ACHN (cell line): Measurements from ENCODE around the gene PHYKPL.
"Not testable (repeated sequence)": the region's sequence is repeated elsewhere in the genome, so short reads cannot be mapped to it uniquely, and the experiment has no call there.

ENCODE experiments used
- DNase-seq: peaks from one replicate; pipeline ENCODE4 v3.0.0-alpha.2; 2015
- in situ Hi-C: cut with HindIII; loops from 2 replicates; pipeline ENCODE4 v1.10.0; 2017; ENCODE audit warnings: low sequenced_read_pairs, low pct_ligation_motif_present, low pct_unique_long_range_greater_than_20kb

The PHYKPL gene

DNA sequence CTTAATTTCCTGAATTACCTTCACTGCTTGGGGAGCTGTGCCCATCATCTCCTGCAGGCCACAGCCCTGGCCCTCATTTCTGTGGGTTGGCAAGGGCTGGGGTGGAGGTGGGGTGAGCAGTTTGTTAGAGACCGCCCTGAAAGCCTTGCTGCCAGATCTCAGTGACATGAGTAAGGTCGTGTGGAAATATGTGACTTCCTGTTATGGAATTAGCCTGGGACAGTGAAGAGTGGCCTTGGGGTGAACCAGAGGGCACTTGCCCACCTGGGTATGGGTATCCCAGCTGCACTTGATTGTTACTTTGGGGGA lies 30.7 kb downstream of the PHYKPL start:
- no peak for DNase-seq
- in situ Hi-C loops: no loop called here

DNA sequence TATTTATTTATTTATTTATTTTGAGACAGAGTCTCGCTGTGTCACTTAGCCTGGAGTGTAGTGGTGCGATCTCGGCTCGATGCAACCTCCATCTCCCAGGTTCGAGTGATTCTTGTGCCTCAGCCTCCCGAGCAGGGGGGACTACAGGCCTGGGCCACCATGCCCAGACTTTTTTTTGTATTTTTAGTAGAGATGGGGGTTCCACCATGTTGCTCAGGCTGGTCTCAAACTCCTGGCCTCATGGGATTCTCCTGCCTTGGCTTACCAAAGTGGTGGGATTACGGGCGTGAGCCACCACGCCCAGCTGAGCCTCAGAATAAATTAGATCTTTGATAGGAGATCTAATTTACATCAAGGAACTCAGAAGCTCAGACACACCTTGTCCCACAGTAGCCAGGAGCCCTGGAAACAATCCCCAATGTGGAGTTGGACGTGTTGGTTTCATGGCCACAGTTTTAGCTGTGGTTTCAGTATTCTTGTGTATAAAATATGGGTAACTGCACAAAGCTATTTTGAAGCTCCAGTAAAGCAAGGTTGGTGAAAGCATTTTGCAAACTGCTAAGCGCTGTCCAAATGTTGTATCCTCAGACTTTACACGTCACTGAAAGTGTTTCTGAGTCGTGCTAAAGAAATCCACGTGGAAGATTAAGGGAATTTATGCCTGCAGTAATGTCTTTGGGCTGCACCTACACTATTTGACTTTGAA lies 31.2 kb downstream of the PHYKPL start:
- peak; percentile 24 for DNase-seq

DNA sequence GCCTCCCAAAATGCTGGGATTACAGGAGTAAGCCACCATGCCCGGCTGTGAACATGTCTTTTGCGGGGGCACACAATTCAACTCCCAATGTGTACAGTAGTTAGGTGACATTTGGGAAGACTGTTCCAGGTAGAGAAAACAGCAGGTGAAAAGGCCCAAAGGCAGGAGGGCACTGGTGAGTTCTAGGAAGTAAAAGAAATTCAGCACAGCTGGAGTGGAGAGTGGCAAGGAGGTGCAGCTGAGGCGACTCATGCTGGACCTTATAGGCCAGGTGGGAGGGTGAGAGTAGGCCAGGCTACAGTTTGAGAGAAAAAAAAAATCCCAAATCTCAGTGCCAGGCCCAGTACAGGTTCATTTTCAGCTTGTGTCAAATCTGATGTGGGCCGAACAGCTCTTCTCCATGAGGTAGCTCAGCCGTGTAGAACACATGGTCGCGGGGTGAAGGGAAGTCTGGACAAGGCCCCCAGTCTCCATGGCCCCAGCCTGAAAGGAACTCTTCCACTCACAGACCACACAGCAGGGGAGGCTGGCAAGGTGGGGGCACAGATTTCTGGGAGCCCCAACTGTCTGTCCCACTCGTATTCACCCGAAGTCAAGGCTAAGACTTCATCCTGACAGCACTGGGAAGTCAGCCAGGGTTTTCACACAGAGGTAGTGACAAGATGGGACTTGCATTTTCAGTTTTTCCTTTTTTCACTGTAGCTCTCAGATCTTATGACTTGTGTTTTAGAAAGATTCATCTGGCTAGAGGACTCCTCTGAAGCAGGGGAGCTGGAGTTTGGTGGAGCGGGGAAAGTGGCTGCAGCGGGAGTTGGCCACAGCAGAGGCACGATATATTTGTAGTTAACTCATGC lies 32.8 kb downstream of the PHYKPL start:
- in situ Hi-C loops: no loop called here
- DNase-seq: no peak

More for the DNA sequence above, 31.2 kb downstream of the PHYKPL start:
- in situ Hi-C loops: no loop called here

DNA sequence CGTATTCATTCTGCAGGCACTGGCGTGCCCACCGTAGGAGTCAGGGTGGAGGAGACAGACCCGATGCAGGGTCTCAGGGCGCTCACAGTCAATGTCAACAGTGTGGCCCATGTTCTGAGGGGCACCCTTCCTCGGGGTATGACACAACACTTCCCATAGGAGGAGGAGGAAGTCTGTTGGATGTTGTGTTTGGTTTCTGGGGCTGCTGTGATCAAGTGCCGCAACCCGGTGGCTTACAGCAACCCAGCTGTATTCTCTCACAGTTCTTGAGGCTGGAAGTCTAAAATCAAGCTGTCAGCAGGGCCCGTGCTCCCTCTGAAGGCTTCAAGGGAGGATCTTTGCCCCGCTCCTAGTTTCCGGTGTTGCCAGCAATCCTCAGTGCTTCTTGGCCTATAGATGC lies 33.9 kb downstream of the PHYKPL start:
- in situ Hi-C loops: no loop called here
- no peak for DNase-seq

DNA sequence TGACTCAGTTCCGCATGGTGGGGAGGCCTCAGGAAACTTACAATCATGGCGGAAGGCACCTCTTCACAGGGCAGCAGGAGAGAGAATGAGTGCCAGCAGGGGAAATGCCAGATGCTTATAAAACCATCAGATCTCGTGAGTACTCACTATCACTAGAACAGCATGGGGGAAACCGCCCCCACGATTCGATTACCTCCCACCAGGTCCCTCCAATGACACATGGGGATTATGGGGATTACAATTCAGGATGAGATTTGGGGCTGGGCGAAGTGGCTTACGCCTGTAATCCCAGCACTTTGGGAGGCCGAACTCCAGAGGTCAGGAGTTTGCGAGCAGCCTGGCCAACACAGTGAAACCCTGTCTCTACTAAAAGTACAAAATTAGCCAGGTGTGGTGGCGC lies 34.5 kb downstream of the PHYKPL start:
- DNase-seq, in situ Hi-C loops: not testable (repeated sequence)

DNA sequence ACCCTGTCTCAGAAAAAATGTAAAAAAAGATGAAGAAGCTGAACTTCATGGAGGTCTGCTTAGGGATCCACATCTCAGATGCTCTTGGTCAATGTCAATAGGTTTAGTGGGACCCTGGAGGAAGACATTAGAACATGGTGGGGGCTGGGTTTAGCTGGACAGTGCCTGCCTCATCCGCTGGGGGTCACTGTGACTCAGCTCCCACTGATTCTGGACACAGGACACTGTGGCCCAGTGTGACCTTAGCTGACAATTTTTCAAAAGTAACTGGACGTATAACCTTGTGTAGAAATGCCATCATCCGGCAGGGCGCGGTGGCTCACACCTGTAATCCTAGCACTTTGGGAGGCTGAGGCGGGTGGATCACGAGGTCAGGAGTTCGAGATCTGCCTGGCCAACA lies 35.6 kb downstream of the PHYKPL start:
- in situ Hi-C loops: no loop called here
- DNase-seq: no peak

DNA sequence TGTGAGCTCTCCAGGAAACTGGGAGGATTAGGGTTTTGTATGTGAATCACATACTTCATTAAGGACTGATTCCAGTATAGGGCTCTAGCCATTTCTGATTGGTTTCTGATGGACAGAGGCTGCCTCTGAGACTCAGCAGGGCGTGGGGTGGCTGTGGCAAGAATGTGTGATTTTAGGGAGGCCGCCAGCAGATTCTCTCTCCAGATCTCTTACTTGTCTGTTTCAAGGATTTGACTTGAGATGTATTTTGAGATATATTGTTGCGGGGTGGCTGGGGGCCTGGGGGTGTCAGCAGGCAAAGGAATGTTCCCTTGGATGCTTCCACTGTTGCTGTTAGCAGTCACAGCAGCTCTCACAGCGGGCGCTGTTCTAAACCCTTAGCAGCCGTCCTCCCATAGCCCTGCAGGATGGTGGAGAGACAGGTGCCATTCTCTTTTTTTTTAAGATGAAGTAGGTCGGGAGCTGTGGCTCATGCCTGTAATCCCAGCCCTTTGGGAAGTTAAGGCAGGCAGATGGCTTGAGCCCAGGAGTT lies 36.3 kb downstream of the PHYKPL start:
- in situ Hi-C loops: no loop called here

DNA sequence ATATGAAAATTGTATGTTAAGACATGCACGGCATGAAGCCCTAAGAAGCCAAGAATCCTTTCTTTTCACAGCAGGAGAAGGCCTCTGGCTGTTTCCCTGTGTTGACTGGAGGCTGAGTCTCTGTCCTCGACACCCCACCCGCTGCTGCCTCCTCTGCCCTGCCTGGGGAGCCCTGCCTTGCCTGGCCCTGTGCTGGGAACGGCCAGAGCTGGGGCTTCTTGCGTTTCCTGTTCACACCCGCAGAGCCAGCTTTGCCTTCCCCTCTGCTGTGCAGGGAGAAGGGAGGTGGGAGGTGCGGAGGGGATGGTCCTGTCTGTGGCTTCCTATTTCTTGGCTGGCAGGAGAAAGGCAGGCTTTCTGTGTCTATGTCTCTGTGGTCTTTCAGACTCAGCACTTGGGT lies 38.6 kb downstream of the PHYKPL start:
- in situ Hi-C loops: no loop called here
- DNase-seq: no peak

More for the DNA sequence above, 36.3 kb downstream of the PHYKPL start:
- DNase-seq: no peak

DNA sequence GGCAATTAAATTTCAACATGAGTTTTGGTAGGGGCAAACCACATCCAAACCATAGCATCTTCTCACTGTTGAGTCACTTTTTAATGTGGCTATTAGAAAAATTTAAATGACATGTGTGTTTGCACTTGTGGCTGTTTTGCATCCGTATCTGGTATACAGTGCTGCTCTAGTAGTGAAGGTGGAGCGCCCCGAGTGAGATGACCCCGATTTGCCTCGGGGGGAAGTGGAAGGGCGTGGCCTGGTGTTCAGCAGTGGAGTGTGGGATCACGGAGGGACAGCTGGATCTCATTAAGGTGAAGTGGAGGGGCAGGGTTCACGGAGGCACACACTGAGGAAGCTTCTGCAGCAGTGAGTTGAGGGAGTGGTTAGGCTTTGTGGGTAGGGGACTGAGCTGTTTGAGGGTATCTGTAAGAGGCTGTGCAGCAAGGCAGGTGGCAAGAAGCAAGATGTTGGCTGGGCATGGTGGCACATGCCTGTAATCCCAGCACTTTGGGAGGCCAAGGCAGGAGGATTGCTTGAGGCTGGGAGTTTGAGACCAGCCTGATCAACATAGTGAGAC lies 39.3 kb downstream of the PHYKPL start:
- no peak for DNase-seq

DNA sequence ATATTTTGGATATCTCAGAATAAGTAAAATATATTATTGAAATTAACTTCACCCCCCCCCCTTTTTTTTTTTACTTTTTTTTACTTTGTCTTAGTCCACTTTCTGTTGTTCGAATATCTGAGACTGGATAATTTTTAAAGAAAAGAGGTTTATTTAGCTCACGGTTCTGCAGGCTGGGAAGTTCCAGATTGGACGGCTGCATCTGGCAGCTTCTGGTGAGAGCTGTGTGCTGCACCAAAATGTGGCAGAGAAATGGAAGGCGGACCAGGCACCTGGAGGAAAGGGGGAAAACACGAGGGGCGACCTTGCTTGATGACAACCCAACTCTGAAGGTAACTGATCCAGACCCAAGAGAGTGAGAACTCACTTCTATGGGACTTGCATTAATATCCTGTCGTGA lies 39.8 kb downstream of the PHYKPL start:
- in situ Hi-C loops: no loop called here
- DNase-seq: no peak

More for the DNA sequence above, 39.3 kb downstream of the PHYKPL start:
- in situ Hi-C loops: no loop called here

DNA sequence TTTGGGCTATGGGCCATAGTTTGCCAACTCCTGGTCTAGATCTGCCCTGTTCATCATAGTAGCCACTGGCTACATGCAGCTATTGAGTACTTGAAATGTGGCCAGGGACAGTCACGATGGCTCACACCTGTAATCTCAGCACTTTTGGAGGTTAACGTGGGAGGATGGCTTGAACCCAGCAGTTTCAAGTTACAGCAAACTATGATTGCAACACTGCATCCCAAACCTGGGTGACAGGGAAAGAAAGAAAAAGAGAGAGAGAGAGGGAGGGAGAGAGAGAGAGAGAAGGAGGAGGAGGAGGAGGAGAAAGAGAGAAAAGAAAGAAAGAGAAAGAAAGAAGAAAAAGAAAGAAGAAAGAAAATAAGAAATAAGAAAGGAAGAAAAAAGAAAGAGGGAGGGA lies 40.4 kb downstream of the PHYKPL start:
- DNase-seq: no peak
- in situ Hi-C loops: no loop called here

DNA sequence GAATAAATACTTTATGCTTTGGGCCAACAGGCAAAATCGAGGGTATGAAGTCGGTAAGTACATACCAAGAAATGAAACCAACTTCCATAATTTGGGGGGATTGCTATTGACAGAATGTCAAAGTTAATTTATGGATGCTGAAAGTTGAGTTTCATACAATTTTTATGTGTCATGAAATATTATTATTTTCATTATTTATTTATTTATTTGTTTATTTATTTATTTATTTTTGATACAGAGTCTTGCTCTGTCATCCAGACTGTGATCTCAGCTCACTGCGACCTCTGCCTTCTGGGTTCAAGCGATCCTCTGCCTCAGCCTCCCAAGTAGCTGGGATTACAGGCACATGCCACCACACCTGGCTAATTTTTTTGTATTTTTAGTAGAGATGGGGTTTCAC lies 40.9 kb downstream of the PHYKPL start:
- in situ Hi-C loops: no loop called here
- no peak for DNase-seq

DNA sequence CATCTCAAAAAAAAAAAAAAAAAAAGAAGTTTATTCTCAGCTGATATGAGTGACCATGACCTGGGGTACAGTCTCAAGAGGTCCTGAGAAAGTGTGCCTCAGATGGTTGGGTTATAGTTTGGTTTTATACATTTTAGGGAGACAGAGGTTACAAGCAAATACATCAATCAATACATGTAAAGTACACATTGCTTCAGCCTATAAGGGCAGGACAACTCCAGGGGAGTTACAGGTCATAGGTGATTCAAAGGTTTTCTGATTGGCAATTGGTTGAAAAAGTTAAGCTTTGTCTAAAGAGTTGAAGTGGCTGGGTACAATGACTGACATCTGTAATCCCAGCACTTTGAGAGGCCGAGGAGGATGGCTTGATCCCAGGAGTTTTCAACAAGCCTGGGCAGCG lies 43.2 kb downstream of the PHYKPL start:
- in situ Hi-C loops: no loop called here
- DNase-seq: no peak

DNA sequence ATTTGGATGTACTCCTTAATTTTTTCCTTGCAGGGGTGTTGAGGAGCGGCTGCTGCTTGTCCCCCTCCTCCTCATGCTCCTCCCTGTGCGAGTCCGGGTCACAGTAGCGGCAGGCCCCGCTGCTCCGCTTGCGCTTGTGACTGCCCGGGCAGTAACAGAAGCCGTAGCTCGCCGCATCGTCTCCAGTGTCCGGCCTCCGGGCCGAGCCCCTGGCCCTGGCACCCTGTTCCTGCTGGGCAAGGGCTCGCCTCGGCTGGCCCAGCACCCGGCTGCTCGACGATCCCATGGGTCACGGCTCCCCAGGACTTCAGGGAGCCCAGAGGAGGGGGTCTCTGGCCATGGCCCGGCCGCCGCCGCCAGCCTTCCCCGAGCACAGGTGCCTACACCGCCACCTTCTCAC lies 45.6 kb downstream of the PHYKPL start, which contains the start of gene GMCL2:
TSS of gene GMCL2 (minus strand) at position 358 of the 400 bp plus-strand sequence. CDS start at position 286, 72 bp downstream.
- in situ Hi-C loops: no loop called here
- no peak for DNase-seq

DNA sequence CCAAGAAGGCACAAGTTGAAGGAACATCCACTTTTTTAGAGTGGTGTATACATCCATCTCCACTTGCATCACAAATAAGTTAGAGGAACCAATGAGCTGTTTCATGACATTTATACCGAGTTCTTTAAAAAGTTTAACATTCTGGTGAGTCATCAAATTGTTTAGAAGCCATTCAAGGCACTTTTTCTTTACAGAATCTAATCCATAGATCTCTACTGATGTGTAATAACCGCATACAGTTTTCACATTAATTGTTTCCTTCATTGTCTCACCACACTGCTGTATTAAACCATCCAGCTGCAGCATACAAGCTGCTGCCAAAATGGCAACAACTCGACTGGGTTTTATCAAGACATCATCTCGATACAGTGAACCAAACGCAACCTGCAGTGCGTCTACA lies 46.2 kb downstream of the PHYKPL start:
- in situ Hi-C loops: no loop called here
- DNase-seq: no peak

DNA sequence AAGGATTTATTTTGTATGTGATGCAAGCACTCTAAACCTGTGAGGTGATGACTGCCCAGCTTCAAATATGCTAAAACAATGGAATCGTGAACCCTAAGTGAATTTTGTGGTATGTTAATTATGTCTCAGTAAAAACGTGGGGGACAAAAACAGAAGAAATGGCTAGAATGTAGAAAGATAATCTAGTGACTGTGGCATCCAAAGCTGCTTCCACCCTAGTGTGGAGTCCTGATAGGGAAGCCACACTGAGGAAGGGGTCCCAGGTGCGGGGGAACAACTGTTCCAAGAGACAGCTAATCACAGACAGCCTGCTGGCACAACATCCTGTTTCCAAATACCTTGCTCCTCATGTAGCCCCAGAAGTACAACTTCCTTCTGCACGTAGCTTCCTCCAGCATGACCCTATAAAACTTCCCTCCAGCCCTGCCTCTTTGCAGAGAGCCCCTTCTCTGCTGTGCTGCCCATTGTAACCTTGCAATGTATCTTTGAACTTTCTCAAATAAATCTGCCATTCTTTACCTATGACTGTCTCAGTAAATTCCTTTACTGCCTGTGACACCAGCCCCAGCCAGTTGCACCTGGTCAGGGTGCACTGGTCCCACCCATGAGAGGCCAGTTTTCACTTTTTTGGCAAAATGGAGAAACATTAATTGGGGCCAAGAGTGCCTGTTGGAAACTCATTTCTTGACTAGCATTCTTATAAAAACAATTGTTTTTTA lies 50.3 kb downstream of the PHYKPL start:
- in situ Hi-C loops: no loop called here
- no peak for DNase-seq

DNA sequence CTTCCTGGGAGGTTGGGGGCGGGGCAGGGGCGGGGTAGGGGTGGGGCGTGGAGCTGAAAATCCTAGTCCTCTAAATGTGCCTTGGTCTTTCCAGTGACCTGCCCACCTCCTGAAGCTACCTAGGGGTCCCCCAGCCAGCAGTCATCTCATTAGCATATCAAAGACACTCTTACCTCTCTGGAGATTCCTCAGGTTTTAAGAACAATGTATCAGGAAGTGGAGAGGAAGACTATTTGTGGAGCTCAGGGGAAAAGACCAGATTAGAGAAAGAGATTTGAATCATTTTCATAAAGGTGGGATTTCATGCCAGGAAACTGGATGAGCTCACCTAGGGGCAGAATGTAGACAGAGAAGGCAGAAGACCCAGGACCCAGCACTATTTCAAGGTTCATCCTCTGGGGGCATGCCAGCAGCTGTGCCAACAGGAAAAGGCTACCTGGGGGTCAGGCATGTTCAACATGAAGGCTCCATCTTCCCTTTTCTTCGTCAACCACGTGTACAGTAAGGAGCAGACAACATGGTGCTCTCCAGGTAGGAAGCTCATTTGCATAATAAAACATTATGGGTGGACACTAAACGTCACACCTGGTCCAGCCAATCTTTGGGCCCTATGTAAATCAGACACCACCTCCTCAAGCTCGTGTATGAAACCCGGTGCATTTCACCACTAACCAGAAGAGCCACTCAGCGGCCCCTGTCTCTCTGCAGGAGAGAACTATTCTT lies 52.3 kb downstream of the PHYKPL start:
- in situ Hi-C loops: no loop called here
- no peak for DNase-seq

DNA sequence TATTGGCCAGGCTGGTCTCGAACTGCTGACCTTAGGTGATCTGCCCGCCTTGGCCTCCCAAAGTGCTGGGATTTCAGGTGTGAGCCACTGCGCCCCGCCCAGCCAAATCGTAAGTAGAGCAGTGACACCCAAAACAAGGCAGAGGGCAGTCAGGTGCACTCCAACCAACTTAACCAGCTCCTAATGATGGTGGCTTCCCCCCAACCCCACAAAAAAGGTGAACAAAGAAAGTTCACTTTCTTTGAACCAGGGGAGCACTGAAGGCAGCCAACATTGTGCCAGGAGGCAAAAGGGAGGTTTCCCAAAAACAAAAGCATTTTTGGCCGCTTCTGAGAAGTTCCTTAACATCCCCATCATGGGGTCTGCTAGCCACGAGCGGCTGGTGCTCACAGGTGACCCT lies 55.0 kb downstream of the PHYKPL start:
- in situ Hi-C loops: no loop called here
- no peak for DNase-seq
